Measurements from ENCODE around the gene CXorf58.

DNA sequence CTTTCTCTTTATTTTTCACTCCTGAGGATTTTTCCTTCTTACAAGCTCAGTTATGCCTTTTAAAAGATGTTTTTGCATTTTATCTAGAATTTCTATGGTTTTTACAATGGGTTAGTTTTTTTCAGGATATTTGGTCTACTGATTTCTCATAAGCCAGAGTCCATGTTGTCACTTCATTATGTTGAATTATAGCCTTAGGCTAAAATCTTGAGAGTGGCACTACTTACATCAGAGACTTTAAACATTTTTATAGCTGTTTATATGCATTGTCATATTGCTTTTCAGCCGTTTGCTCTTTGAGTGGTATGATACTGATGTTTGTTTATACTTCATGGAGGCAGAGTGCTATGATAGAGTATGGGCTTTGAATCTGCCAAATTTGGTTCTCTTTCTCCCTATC is 36.4 kb downstream of the CXorf58 start:
- TF ChIP-seq, protein P1, sequence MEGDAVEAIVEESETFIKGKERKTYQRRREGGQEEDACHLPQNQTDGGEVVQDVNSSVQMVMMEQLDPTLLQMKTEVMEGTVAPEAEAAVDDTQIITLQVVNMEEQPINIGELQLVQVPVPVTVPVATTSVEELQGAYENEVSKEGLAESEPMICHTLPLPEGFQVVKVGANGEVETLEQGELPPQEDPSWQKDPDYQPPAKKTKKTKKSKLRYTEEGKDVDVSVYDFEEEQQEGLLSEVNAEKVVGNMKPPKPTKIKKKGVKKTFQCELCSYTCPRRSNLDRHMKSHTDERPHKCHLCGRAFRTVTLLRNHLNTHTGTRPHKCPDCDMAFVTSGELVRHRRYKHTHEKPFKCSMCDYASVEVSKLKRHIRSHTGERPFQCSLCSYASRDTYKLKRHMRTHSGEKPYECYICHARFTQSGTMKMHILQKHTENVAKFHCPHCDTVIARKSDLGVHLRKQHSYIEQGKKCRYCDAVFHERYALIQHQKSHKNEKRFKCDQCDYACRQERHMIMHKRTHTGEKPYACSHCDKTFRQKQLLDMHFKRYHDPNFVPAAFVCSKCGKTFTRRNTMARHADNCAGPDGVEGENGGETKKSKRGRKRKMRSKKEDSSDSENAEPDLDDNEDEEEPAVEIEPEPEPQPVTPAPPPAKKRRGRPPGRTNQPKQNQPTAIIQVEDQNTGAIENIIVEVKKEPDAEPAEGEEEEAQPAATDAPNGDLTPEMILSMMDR (conservative IDR thresholded peaks at IDR 0.05), result no peak
- no peak for TF ChIP-seq ZFX (IDR thresholded peaks at IDR 0.05)
